BLaER1 (cell line): Measurements from ENCODE around the gene CFAP157.
A peak's percentile ranks its signal among the peaks of the same experiment; 100 is the strongest.

Experiments
- H3K27ac ChIP-seq: shearing (Covaris generic); formaldehyde crosslinking; 2 replicates; pipeline ENCODE4 v1.8.1; 2022
- H3K27me3 ChIP-seq: shearing (Covaris generic); formaldehyde crosslinking; 2 replicates; pipeline ENCODE4 v1.8.1; 2022
- H3K36me3 ChIP-seq: shearing (Covaris generic); formaldehyde crosslinking; 2 replicates; pipeline ENCODE4 v1.8.1; 2022
- H3K4me1 ChIP-seq: shearing (Covaris generic); formaldehyde crosslinking; 2 replicates; pipeline ENCODE4 v1.8.1; 2022
- H3K4me2 ChIP-seq: shearing (Covaris generic); formaldehyde crosslinking; 2 replicates; pipeline ENCODE4 v1.8.1; 2022
- H3K4me3 ChIP-seq: shearing (Covaris generic); formaldehyde crosslinking; 2 replicates; pipeline ENCODE4 v1.8.1; 2022
- H3K9ac ChIP-seq: shearing (Covaris generic); formaldehyde crosslinking; 2 replicates; pipeline ENCODE4 v1.8.1; 2022
- H3K9me3 ChIP-seq: shearing (Covaris generic); formaldehyde crosslinking; 2 replicates; pipeline ENCODE4 v1.8.1; 2022
- H4K20me1 ChIP-seq: shearing (Covaris generic); formaldehyde crosslinking; 2 replicates; pipeline ENCODE4 v1.8.1; 2022
- Cebpa-rat ChIP-seq: shearing (Covaris generic); IDR thresholded peaks from 2 replicates; pipeline ENCODE4 v1.8.1; 2022

CFAP157 gene

GRCh38 chr9:127731938-127732337 is 25.1 kb downstream of the CFAP157 start:
- H3K9ac ChIP-seq, result no peak overlapping the region

GRCh38 chr9:127732444-127732843 is 25.7 kb downstream of the CFAP157 start:
- Histone ChIP-seq H3K4me2 (no peak overlapping the region), H3K36me3 (peaks cover 42% of the 10 kb centered on the region), H3K27me3 (no peaks in the 10 kb centered on the region), H3K9me3 (no peaks in the 10 kb centered on the region), H3K4me3 (no peak overlapping the region), H3K4me1 (peaks cover 49% of the 10 kb centered on the region), H4K20me1 (peaks cover 6% of the 10 kb centered on the region; the same call in 1 of the 2 replicates), H3K9ac (no peak overlapping the region), H3K27ac (no peak overlapping the region; the same call in 1 of the 2 replicates)
- no peak for TF ChIP-seq Cebpa-rat

More at GRCh38 chr9:127731938-127732337, 25.1 kb downstream of the CFAP157 start:
- Histone ChIP-seq H3K27me3 (no peaks in the 10 kb centered on the region), H3K36me3 (peaks cover 42% of the 10 kb centered on the region), H4K20me1 (peaks cover 6% of the 10 kb centered on the region; the same call in 1 of the 2 replicates), H3K4me2 (no peak overlapping the region), H3K4me1 (peaks cover 45% of the 10 kb centered on the region), H3K27ac (no peak overlapping the region; the same call in 1 of the 2 replicates), H3K9me3 (no peaks in the 10 kb centered on the region), H3K4me3 (no peak overlapping the region)
- TF ChIP-seq Cebpa-rat, result no peak

- Histone ChIP-seq H3K27me3 (no peaks in the 10 kb centered on the region), H3K4me2 (peak overlapping the region; percentile 73), H3K4me3 (no peak overlapping the region), H3K9me3 (no peaks in the 10 kb centered on the region), H4K20me1 (peaks cover 12% of the 10 kb centered on the region), H3K27ac (peak overlapping the region; percentile 7; the same call in 1 of the 2 replicates), H3K36me3 (peaks cover 51% of the 10 kb centered on the region), H3K9ac (0 out of 2 replicates have a peak overlapping the region, but pooled peaks have one; percentile 45), H3K4me1 (peaks cover 49% of the 10 kb centered on the region)
- no peak for TF ChIP-seq Cebpa-rat
Observed at GRCh38 chr9:127733614-127734013, 26.8 kb downstream of the CFAP157 start.

- no peak for TF ChIP-seq Cebpa-rat
- peak overlapping the region; percentile 82 for H3K9ac ChIP-seq
- no peaks in the 10 kb centered on the region for H3K9me3 ChIP-seq
- peak overlapping the region; percentile 82 for H3K4me3 ChIP-seq
- peaks cover 55% of the 10 kb centered on the region for H3K36me3 ChIP-seq
- peaks cover 49% of the 10 kb centered on the region for H3K4me1 ChIP-seq
- peak overlapping the region; percentile 36; the same call in 1 of the 2 replicates for H3K27ac ChIP-seq
- no peaks in the 10 kb centered on the region for H3K27me3 ChIP-seq
- peaks cover 14% of the 10 kb centered on the region for H4K20me1 ChIP-seq
- H3K4me2 ChIP-seq, result peak overlapping the region; percentile 73
Observed at GRCh38 chr9:127734247-127734746, 27.5 kb downstream of the CFAP157 start.

GRCh38 chr9:127734747-127735529 is 28.1 kb downstream of the CFAP157 start, which contains the start of gene TOR2A:
TSS of gene TOR2A (minus strand) at chr9:127735294. CDS start at chr9:127735270, 24 bp downstream.
- H3K27ac ChIP-seq, result peak within 1 kb of the TSS; percentile 88
- no peak for TF ChIP-seq Cebpa-rat

GRCh38 chr9:127735530-127736185 is 28.9 kb downstream of the CFAP157 start:
- no peak overlapping the region for H3K27ac ChIP-seq
- peaks cover 49% of the 10 kb centered on the region for H3K4me1 ChIP-seq
- no peaks in the 10 kb centered on the region for H3K27me3 ChIP-seq
- H3K4me2 ChIP-seq, result peak overlapping the region; percentile 73
- H3K4me3 ChIP-seq, result no peak overlapping the region
- H3K36me3 ChIP-seq, result peaks cover 57% of the 10 kb centered on the region
- no peak overlapping the region for H3K9ac ChIP-seq
- H4K20me1 ChIP-seq, result peaks cover 24% of the 10 kb centered on the region
- no peak for TF ChIP-seq Cebpa-rat
- no peaks in the 10 kb centered on the region for H3K9me3 ChIP-seq

More at GRCh38 chr9:127734747-127735529, 28.1 kb downstream of the CFAP157 start, which contains the start of gene TOR2A:
- peaks cover 57% of the 10 kb centered on the region for H3K36me3 ChIP-seq
- no peaks in the 10 kb centered on the region for H3K27me3 ChIP-seq
- peaks cover 49% of the 10 kb centered on the region for H3K4me1 ChIP-seq
- peak within 1 kb of the TSS; percentile 73 for H3K4me2 ChIP-seq
- H3K9ac ChIP-seq, result peak within 1 kb of the TSS; percentile 82
- peak within 1 kb of the TSS; percentile 82 for H3K4me3 ChIP-seq
- no peaks in the 10 kb centered on the region for H3K9me3 ChIP-seq
- H4K20me1 ChIP-seq, result peaks cover 19% of the 10 kb centered on the region

GRCh38 chr9:127738666-127739065 is 31.9 kb downstream of the CFAP157 start:
- Histone ChIP-seq H3K9ac (peak overlapping the region; percentile 27; the same call in 1 of the 2 replicates), H3K4me2 (no peak overlapping the region), H3K4me1 (peaks cover 30% of the 10 kb centered on the region), H3K9me3 (no peaks in the 10 kb centered on the region), H3K36me3 (peaks cover 60% of the 10 kb centered on the region), H3K27ac (no peak overlapping the region), H3K4me3 (no peak overlapping the region), H3K27me3 (no peaks in the 10 kb centered on the region), H4K20me1 (peaks cover 37% of the 10 kb centered on the region)
- TF ChIP-seq Cebpa-rat, result no peak

- 0 out of 2 replicates have a peak overlapping the region, but pooled peaks have one; percentile 4 for H3K27ac ChIP-seq
- peaks cover 21% of the 10 kb centered on the region for H3K4me1 ChIP-seq
- no peak for TF ChIP-seq Cebpa-rat
- H3K36me3 ChIP-seq, result peaks cover 71% of the 10 kb centered on the region
- H3K4me2 ChIP-seq, result no peak overlapping the region
- no peaks in the 10 kb centered on the region for H3K9me3 ChIP-seq
- peaks cover 41% of the 10 kb centered on the region for H4K20me1 ChIP-seq
- no peak overlapping the region for H3K4me3 ChIP-seq
- H3K27me3 ChIP-seq, result no peaks in the 10 kb centered on the region
- H3K9ac ChIP-seq, result no peak overlapping the region
Observed at GRCh38 chr9:127739614-127740330, 33.0 kb downstream of the CFAP157 start.

- Histone ChIP-seq H3K27me3 (no peaks in the 10 kb centered on the region), H3K36me3 (peaks cover 93% of the 10 kb centered on the region), H4K20me1 (peaks cover 50% of the 10 kb centered on the region), H3K9me3 (no peaks in the 10 kb centered on the region), H3K4me3 (no peak overlapping the region), H3K27ac (no peak overlapping the region), H3K9ac (no peak overlapping the region), H3K4me1 (peaks cover 4% of the 10 kb centered on the region), H3K4me2 (no peak overlapping the region)
- TF ChIP-seq Cebpa-rat, result no peak
Observed at GRCh38 chr9:127741831-127742434, 35.1 kb downstream of the CFAP157 start.
